ENCODE results near the gene FAM120C. TPM values are rescaled to one million over a fixed set of nuclear protein-coding genes. Genes with fewer than 3 reads are reported as not detected.

FAM120C gene
- total and polyA plus RNA-seq, 10 of the 15 experiments (the other 5 are each of a cell fraction or from before 2014, with no cell fraction given), result 1.3 to 9.8 (median 4.9) TPM

DNA sequence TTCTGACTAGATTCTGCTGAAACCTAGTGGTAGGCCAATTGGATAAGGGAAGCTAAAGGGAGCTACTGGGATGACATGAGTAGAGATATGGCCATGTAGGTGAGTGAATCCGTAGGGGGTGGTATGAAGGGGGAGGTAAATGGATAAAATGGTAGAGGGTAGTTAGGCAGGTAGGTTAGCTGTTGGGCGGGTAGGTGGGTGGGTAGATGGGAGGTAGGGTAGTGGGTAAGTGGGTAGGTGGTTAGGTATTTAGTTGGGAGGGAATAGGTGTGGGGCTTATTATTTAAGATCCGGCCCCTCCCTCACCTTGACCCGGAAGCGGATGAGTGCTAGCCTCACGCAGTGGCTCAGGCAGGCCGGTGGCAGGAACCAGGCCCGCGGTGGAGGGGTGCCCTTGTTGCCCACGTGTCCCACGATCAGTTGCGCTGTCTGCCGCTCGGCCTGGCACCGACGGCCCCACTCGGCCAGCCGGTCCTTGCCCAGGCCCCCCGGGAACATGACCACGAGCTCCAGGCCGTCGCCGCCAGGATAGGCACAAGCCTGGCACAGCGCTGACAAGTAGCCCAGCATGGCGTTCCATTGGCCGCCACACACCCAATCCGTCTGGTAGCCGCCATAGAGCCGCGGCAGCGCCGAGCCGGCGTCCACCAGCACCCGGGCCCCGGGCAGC, 725 bp downstream of the FAM120C start (continued):
- TF ChIP-seq NR2C1 (IDR thresholded peaks at IDR 0.05) (peak; percentile 95), HDGF (IDR thresholded peaks at IDR 0.05) (0 out of 2 replicates have a peak, but pooled peaks have one; percentile 47), IRF3 (IDR thresholded peaks at IDR 0.05) (no peak), SIX5 (IDR thresholded peaks at IDR 0.05; ENCODE audit: low read depth, low read length, severe bottlenecking) (no peak), LARP7 (IDR thresholded peaks at IDR 0.05) (no peak), KDM1A (IDR thresholded peaks at IDR 0.05; ENCODE audit: borderline replicate concordance) (no peak), WRNIP1 (IDR thresholded peaks at IDR 0.05; ENCODE audit: borderline replicate concordance, low read depth, low read length) (no peak), NR2F1 (conservative IDR thresholded peaks at IDR 0.05) (no peak; the same call in 1 of the 2 replicates), GABPA (IDR thresholded peaks at IDR 0.05; ENCODE audit: low read depth) (peak; percentile 87), IKZF1 (conservative IDR thresholded peaks at IDR 0.05) (peak; percentile 49; the same call in 1 of the 2 replicates), ETV6 (conservative IDR thresholded peaks at IDR 0.05 in 1 of 2, IDR thresholded peaks at IDR 0.05 in 1 of 2; ENCODE audit: borderline replicate concordance in 1 of 2, low read depth in 1 of 2) (no peak), CHD4 (IDR thresholded peaks at IDR 0.05) (no peak)
- TF ChIP-seq, protein P1, sequence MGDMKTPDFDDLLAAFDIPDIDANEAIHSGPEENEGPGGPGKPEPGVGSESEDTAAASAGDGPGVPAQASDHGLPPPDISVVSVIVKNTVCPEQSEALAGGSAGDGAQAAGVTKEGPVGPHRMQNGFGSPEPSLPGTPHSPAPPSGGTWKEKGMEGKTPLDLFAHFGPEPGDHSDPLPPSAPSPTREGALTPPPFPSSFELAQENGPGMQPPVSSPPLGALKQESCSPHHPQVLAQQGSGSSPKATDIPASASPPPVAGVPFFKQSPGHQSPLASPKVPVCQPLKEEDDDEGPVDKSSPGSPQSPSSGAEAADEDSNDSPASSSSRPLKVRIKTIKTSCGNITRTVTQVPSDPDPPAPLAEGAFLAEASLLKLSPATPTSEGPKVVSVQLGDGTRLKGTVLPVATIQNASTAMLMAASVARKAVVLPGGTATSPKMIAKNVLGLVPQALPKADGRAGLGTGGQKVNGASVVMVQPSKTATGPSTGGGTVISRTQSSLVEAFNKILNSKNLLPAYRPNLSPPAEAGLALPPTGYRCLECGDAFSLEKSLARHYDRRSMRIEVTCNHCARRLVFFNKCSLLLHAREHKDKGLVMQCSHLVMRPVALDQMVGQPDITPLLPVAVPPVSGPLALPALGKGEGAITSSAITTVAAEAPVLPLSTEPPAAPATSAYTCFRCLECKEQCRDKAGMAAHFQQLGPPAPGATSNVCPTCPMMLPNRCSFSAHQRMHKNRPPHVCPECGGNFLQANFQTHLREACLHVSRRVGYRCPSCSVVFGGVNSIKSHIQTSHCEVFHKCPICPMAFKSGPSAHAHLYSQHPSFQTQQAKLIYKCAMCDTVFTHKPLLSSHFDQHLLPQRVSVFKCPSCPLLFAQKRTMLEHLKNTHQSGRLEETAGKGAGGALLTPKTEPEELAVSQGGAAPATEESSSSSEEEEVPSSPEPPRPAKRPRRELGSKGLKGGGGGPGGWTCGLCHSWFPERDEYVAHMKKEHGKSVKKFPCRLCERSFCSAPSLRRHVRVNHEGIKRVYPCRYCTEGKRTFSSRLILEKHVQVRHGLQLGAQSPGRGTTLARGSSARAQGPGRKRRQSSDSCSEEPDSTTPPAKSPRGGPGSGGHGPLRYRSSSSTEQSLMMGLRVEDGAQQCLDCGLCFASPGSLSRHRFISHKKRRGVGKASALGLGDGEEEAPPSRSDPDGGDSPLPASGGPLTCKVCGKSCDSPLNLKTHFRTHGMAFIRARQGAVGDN (IDR thresholded peaks at IDR 0.05), result peak; percentile 87
- TF ChIP-seq, protein P2, sequence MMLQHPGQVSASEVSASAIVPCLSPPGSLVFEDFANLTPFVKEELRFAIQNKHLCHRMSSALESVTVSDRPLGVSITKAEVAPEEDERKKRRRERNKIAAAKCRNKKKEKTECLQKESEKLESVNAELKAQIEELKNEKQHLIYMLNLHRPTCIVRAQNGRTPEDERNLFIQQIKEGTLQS (IDR thresholded peaks at IDR 0.05; ENCODE audit: borderline replicate concordance, extremely low read depth, low read depth, low read length), result no peak
- TF ChIP-seq, protein P3, sequence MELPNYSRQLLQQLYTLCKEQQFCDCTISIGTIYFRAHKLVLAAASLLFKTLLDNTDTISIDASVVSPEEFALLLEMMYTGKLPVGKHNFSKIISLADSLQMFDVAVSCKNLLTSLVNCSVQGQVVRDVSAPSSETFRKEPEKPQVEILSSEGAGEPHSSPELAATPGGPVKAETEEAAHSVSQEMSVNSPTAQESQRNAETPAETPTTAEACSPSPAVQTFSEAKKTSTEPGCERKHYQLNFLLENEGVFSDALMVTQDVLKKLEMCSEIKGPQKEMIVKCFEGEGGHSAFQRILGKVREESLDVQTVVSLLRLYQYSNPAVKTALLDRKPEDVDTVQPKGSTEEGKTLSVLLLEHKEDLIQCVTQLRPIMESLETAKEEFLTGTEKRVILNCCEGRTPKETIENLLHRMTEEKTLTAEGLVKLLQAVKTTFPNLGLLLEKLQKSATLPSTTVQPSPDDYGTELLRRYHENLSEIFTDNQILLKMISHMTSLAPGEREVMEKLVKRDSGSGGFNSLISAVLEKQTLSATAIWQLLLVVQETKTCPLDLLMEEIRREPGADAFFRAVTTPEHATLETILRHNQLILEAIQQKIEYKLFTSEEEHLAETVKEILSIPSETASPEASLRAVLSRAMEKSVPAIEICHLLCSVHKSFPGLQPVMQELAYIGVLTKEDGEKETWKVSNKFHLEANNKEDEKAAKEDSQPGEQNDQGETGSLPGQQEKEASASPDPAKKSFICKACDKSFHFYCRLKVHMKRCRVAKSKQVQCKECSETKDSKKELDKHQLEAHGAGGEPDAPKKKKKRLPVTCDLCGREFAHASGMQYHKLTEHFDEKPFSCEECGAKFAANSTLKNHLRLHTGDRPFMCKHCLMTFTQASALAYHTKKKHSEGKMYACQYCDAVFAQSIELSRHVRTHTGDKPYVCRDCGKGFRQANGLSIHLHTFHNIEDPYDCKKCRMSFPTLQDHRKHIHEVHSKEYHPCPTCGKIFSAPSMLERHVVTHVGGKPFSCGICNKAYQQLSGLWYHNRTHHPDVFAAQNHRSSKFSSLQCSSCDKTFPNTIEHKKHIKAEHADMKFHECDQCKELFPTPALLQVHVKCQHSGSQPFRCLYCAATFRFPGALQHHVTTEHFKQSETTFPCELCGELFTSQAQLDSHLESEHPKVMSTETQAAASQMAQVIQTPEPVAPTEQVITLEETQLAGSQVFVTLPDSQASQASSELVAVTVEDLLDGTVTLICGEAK (IDR thresholded peaks at IDR 0.05; ENCODE audit: borderline replicate concordance), result peak; percentile 84
- TF ChIP-seq, protein P4, sequence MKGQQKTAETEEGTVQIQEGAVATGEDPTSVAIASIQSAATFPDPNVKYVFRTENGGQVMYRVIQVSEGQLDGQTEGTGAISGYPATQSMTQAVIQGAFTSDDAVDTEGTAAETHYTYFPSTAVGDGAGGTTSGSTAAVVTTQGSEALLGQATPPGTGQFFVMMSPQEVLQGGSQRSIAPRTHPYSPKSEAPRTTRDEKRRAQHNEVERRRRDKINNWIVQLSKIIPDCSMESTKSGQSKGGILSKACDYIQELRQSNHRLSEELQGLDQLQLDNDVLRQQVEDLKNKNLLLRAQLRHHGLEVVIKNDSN (IDR thresholded peaks at IDR 0.05; ENCODE audit: borderline replicate concordance, extremely low read length, insufficient read depth, low read depth, low read length), result peak; percentile 41

All from GM12878 (cell line).